GM19023 (cell line): ENCODE measurements around the gene GALNT9.
"Not testable (repeated sequence)": the region's sequence is repeated elsewhere in the genome, so short reads cannot be mapped to it uniquely, and the experiment has no call there.

ENCODE experiments used
- ATAC-seq: cut with Tn5 transposase; IDR thresholded peaks from one replicate; pipeline ENCODE4 v1.9.1; 2021; ENCODE audit warnings: mild to moderate bottlenecking, moderate library complexity; ENCODE audit not compliant: unreplicated experiment

GALNT9 gene

DNA sequence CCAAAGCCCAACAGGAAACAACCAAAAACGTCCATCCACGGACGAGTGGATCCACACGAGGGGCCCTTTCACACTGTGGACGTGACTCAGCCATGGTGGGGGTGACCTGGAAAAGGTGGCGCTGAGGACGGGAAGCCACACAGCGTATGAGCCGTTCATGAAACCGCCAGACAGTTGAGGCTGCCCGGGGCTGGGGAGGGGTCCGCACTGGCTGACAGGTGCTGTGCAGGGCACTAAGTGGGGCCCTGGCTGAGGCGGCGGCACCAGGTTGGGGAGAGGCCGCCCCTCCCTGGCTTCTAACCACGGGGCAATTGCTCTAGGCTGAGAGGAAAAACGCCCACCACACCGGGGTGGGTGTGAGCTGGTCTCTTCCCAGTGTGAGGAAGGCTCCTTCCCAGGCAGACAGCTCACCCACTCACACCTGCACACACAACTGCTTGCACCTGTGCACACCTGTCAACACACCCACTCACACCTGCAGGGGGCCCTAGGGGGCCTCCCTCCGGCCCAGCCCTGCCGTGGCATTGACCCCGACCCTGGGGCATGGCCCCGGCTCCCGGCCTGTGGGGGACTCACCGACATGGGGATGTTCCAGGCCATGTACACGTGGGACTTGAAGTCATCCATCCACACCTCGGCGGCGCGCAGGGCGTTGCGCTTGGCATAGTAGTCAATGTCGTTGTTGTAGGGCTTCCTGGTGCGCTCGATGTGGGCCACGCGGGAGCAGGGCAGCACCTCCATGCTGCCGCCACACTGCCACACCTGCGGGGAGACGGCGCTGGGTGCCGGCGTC lies 126.3 kb downstream of the GALNT9 start:
- no peak for ATAC-seq

DNA sequence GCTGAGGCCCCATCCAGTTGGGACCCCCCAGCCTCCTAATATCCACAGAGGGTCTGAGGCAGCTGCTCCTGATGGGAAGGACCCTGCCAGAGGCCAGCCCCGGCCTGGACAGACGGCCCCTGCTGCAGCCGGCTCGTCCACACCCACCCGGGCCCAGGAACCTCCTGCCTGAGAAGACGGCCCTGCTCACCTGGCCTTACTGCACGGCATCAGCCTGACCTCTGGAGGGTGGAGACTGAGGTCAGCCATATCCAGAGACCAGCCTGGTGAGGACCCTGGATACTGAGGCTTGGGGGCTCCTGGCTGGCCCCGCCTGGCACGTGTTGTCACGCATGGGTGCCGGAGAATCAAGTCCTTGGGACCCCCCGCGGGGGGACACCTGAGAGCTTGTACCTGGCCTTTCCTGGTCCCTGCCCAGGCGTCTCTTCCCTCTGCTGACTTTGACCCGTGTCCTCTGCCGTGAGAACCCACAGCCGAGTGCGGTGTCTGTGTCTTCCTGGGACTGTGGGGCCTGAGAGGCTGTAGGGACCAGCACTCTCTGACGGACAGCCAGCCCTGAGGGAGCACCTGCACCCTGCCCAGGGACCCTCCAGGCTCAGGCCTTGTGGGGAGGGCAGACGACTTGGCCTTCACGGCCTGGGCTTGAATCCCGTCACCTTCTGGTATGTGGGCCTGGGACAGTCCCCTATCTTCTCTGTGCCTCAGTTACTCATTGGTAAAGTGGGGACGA lies 127.8 kb downstream of the GALNT9 start:
- no peak for ATAC-seq

DNA sequence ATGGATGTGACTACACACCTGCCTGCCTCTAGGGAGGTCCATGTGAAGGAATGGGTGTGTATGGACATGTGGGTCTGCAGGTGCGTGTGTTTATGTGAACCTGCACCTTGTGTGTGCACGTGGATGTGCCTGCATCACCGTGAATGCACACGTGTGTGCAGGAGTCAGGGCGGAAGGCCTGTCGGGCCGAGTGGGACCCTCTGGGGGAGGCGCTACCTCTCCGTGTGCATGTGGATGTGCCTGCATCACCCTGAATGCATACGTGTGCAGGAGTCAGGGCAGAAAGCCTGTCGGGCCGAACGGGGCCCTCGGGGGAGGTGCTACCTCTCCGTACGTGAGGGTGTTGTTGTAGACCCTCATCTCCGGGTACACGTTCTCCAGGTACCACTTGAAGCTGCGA lies 128.6 kb downstream of the GALNT9 start:
- no peak for ATAC-seq

DNA sequence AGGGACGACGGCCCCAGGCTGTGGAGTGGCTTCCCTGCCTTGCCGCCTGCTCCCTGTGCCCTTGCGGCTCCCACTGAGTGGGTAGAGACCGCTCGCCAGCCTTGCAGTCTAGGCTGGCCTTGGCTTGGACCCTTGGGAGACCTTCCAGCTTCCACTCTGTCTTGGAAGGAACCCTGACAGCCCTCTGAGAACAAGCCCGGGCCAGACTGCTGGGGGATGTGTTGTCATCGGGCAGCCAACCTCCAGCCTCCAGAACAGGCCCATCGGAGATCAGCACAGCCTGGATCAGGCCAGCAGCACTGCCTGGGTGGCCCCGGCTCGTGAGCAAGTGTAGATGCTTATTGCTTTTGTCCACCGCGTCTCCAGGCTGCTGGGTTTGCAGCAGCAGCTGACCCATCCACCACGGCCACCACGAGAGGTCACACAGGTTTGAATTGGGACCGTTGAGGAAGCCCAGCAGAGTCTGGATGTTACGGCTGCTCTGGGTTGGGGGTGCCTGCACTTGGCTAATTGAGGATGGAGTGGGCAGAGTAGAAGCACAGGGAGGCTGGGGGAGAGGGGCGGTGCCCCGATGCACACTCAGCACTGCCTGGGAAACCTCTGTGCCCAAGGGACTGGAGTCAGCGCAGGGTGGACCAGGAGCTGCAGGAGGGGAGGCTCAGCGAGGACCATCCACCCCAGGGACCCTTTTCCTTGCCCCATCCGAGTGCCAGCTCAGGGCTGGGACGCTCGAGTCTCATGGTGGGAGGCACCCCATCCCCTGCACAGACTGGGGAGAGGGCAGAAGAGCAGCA lies 129.7 kb downstream of the GALNT9 start:
- ATAC-seq, result no peak

DNA sequence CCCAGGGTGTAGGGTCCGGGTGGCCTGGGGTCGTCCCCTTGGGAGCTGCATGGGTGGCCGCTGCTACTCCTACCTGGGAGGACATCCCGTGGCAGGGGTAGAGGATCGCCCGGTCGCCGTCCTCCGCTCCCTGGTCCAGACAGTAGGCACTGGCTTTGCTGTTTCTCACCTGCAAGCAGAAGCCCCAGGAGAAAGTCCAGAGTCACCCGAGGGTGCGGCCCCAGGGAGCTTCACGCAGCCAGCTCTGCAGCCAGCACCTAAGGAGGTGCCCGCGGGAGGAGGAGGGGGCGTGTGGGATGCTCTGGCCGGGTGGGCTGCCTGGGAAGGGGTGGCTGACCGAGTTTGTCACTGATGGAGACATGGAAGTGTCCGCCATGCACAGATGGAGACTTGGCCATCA lies 130.3 kb downstream of the GALNT9 start:
- ATAC-seq, result no peak

DNA sequence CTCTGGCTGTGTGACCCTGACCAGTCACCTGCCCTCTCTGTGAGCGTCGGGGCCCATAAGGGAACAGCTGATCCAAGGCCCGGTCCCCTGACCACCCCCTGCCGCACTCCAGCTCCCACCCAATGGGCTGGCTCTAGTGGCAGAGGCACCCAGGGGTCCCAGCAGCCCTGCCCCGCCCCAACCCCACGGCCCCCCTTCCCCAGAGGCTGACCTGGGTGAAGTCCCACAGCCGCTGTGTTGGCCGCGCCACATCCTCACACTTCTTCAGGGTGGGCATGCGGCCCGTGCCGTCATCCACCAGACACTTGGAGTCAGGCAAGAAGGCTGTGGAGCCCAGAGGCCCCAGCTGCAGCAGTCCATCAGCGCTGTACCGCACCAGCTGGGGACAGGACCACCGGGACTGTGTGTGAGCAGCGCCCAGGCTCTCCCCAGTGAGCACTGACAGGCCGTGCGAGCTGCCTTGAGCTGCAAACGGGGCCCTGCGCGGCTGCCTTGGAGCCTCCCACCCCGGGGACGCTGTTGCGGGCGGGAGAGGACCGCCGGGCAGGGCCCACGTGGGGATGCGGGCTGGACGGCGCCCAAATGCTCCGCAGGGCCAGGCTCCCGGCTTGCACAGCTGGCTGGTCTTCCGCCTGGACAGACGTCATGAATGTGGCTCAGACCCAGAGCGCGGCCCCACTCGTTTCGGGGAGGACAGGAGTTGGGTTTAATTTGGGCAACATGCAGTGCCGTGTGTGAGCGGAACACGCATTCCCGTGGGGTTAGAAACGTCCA lies 131.6 kb downstream of the GALNT9 start:
- no peak for ATAC-seq

DNA sequence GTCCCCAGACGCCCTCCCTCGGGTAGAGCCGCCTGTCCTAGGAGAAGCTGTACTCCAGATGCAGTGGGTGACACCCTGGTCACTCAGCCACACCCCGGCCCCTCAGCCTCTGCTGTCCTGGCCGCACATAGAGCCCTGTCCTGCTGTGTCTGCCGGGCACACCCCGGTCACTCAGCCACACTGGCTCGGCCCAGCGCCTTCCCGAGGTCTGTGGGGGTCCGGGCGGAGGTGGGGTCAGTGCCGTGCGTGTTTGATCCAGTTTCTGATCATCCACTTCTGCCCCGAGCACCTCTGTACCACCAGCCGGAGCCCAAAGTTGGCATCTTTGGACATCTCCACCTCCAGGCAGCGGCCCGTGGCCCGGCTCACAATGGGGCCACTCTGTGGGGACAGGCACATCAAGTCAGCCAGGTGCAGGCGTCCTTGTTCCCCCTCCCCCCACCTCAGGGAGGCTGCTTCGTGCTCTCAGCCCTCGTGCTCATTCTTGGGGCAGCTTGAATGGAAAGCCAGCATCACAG lies 132.5 kb downstream of the GALNT9 start:
- no peak for ATAC-seq

DNA sequence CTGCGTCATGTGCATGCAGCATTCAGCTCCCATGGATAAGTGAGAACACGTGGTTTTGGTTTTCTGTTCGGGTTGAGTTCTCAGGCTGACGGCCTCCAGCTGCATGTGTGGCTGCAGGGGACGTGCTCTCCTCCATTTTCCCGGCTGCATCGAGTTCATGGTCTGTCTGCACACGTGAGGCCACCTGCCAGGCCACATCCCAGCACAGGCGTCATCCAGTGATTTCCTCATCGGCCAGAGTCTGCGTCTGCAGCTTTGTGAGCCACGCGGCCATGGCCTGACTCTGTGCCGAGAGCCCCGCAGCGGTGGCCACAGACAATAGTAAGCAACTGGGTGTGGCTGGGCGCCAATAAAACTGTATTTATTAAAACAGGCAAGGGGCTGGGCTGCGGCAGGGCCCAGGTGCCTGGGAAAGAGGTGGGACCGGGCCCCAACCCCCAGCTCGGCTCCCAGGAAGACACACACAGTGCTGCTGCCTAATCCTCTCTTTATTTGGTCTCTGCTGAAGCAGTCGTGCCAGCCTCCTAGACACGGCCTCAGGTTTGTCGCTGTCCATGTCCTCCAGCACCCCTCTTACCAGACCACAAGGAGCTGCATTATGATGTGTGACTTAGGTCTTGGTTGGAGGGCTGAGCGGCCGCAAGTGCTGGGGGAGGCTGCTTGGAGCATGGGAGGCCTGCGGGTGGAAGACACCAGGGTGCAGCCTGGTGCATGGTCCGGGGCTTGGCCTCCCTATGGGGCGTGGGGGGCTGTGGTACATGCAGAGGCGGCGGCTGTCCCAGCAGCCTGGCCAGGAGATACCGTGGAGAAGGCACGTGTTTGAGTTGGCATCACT lies 133.1 kb downstream of the GALNT9 start:
- ATAC-seq, result no peak

- not testable (repeated sequence) for ATAC-seq
Measured at GRCh38 chr12:132195242-132195641, 134.1 kb downstream of the GALNT9 start.

- no peak for ATAC-seq
Measured at GRCh38 chr12:132194556-132194955, 134.8 kb downstream of the GALNT9 start.

GRCh38 chr12:132194056-132194455 lies 135.3 kb downstream of the GALNT9 start:
- ATAC-seq, result no peak

DNA sequence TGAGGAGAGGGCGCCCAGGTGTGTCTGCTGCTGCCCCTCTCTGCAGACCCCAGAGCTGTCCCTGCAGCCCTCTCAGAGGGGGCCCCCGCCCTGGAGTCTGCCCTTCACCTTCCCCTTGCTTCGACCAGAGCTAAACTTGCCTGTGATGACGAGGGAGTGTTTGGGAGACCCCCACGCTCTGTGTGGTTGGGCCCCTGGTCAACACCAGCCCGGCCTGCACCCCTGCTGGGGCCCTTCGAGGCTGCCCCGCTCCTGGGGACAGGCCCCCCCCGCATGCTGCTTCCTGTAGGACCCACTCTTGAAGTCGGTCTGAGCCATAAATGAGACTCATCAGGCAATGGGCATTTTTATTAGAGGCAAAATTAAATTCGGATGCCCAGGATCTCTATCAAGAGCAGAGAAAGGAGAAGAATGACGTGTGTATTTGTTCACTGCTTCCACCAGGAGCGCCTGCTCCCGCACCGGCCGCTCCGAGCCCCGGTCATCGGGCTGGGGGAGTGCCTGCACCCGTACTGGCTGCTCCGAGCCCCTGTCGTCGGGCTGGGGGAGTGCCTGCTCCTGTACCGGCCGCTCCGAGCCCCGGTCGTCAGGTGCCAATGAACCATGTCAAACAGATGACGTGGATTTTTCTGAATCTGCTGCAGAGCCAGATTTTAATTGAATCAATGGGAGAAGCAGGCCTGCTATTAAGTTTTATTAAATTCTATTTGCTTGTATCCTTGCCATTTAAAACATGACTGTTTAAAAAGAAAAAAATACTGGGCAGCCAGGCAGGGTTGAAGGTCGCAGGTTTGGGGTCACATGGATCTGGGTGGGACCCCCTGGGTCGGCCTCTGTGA lies 137.5 kb downstream of the GALNT9 start:
- no peak for ATAC-seq

GRCh38 chr12:132190834-132191500 lies 138.4 kb downstream of the GALNT9 start:
- no peak for ATAC-seq

- peak; percentile 28 for ATAC-seq
Measured at GRCh38 chr12:132190012-132190755, 139.2 kb downstream of the GALNT9 start.

DNA sequence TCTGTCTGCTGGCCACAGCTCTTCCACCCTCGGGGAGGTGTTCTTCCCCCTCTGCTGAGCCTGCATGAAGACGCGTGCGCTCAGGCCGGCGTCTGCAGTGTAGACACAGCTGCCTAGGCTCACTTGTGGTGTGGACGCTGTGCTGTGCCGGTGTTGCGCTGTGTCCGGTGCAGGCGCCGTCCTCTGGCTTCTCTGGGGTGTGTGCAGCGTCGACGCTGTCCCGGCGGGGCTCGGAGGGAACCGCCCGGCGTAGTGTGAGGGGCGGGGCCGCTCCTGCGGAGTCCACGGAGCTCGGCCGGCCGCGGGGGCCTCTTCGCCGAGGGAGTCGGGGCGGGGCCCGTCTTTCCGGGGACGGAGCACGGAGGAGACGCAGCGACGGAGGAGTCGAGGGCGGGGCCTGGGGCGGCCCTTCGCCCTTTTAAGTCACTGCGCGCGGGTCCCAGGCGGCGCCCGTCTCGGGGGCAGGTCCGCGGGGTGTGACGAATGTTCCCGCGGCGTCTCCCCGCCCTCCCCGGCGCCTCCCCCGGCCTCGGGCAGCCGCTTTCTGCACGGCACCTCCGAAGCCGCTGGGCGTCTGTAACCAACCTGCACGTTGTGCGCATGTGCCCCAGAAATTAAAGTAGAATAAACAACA lies 139.9 kb downstream of the GALNT9 start:
- peak; percentile 88 for ATAC-seq

DNA sequence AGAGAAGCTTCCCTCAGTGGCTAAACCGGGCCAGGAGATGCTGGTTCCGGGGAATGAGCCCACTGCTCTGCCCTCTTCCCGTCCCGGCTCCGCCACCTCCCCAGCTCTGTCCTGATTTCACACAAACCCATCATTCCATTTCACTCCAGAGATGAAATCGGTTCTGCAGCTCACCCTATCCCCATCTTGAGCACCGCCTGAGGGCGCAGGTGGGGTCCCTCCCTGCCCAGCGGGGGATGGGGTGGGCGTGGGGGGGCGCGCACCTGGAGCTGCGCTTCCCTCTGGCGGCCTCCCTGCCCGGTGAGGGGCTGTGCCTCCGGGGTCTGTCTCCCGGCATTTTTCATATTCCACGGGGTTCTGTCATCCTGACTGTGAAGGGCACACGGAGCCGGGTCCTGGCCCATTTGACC lies 140.5 kb downstream of the GALNT9 start:
- ATAC-seq, result no peak

- ATAC-seq, result no peak
Measured at GRCh38 chr12:132188451-132188901, 140.9 kb downstream of the GALNT9 start.
